ENCODE data around the gene HAS3. TPM values are rescaled to one million over a fixed set of nuclear protein-coding genes. Genes with fewer than 3 reads are reported as not detected.
"Not testable (repeated sequence)": the region's sequence is repeated elsewhere in the genome, so short reads cannot be mapped to it uniquely, and the experiment has no call there.

Gene HAS3
- total and polyA plus RNA-seq, 11 donors: 0.21 to 2.0 (median 0.48) TPM

DNA sequence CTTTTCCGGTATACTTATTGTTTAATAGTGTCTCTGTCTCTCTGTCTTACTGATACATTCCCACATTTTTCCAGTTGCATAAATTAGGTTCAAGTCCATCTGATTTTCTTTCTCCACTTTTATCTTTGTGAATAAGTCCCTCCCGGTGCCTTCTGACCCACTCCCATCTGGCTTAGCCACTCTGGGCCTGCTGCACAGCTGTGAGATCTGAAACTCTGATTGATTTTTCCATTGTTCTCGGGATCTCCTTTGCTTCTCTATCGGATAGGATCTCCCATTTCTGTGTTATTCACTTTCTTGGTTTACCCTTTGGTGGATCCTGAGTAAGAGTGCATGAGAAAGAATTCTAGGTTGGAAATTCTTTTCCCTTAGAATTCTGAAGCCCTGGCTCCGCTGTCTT, 35.6 kb downstream of the HAS3 start:
- Histone ChIP-seq H3K27me3 (no peaks in the 10 kb centered on the region), H3K4me3 (no peak overlapping the region), H3K4me1 (no peaks in the 10 kb centered on the region), H3K27ac (no peak overlapping the region), H3K9me3 (no peaks in the 10 kb centered on the region), H3K36me3 (peaks cover 0 to 96% (median 91%) of the 10 kb centered on the region in 9 donors)
- DNase-seq: no peak
- TF ChIP-seq POLR2A (IDR thresholded peaks at IDR 0.05): no peak
- TF ChIP-seq, protein P1, sequence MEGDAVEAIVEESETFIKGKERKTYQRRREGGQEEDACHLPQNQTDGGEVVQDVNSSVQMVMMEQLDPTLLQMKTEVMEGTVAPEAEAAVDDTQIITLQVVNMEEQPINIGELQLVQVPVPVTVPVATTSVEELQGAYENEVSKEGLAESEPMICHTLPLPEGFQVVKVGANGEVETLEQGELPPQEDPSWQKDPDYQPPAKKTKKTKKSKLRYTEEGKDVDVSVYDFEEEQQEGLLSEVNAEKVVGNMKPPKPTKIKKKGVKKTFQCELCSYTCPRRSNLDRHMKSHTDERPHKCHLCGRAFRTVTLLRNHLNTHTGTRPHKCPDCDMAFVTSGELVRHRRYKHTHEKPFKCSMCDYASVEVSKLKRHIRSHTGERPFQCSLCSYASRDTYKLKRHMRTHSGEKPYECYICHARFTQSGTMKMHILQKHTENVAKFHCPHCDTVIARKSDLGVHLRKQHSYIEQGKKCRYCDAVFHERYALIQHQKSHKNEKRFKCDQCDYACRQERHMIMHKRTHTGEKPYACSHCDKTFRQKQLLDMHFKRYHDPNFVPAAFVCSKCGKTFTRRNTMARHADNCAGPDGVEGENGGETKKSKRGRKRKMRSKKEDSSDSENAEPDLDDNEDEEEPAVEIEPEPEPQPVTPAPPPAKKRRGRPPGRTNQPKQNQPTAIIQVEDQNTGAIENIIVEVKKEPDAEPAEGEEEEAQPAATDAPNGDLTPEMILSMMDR (IDR thresholded peaks at IDR 0.05): no peak
- intact Hi-C loops (cut with DNase I): no loop called here
- ATAC-seq: no peak
- WGBS, 4 donors: 88 to 96% (median 90%) methylated on average over 5 of the region's 5 CpGs

GRCh38 chr16:69141936-69142335, 36.5 kb downstream of the HAS3 start:
- no peak for DNase-seq

GRCh38 chr16:69143116-69143515, 37.7 kb downstream of the HAS3 start:
- H3K27me3 ChIP-seq: no peaks in the 10 kb centered on the region
- no peaks in the 10 kb centered on the region for H3K4me1 ChIP-seq
- H3K27ac ChIP-seq: no peak overlapping the region
- H3K36me3 ChIP-seq: peaks cover 0 to 95% (median 82%) of the 10 kb centered on the region in 9 donors
- 82 to 89% (median 86%) methylated on average over 11 of the region's 11 CpGs for WGBS, 4 donors
- TF ChIP-seq, protein P1 (IDR thresholded peaks at IDR 0.05): no peak
- no peak for TF ChIP-seq POLR2A (IDR thresholded peaks at IDR 0.05)
- H3K9me3 ChIP-seq: no peaks in the 10 kb centered on the region
- no peak overlapping the region for H3K4me3 ChIP-seq
- intact Hi-C loops (cut with DNase I): no loop called here
- DNase-seq (no peak), ATAC-seq (no peak)

More at GRCh38 chr16:69141936-69142335, 36.5 kb downstream of the HAS3 start:
- H3K27ac ChIP-seq: no peak overlapping the region
- no peak for ATAC-seq
- peaks cover 0 to 99% (median 92%) of the 10 kb centered on the region in 9 donors for H3K36me3 ChIP-seq
- no peak overlapping the region for H3K4me3 ChIP-seq
- H3K27me3 ChIP-seq: no peaks in the 10 kb centered on the region
- intact Hi-C loops (cut with DNase I): no loop called here
- H3K9me3 ChIP-seq: no peaks in the 10 kb centered on the region
- 92 to 97% (median 95%) methylated on average over 4 of the region's 4 CpGs for WGBS, 4 donors
- H3K4me1 ChIP-seq: no peaks in the 10 kb centered on the region
- no peak for TF ChIP-seq POLR2A (IDR thresholded peaks at IDR 0.05)
- TF ChIP-seq, protein P1 (IDR thresholded peaks at IDR 0.05): no peak

DNA sequence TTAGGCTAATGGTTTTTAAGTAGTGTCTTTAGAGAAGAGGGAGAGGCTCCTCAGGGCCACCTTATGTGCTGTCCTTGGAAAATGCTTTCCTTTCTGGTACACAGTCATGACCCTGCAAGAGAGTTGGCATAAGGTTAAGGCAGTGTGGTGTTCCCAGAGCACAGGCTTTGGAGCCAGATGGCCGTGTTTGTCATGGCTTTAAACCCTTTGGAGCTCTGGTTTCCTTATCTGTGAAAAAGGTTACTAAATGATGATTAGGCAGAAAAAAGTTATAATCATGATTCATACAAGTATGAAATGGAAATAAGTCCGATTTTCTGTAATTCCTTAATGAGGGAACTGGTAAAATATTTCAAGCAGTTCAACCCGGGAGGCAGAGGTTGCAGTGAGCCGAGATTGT, 40.2 kb downstream of the HAS3 start:
- no peak overlapping the region for H3K4me3 ChIP-seq
- TF ChIP-seq POLR2A (IDR thresholded peaks at IDR 0.05): no peak
- TF ChIP-seq, protein P1 (IDR thresholded peaks at IDR 0.05): no peak
- no peaks in the 10 kb centered on the region for H3K4me1 ChIP-seq
- no peaks in the 10 kb centered on the region for H3K27me3 ChIP-seq
- WGBS, 4 donors: 80 to 86% (median 83%) methylated on average over 4 of the region's 4 CpGs
- intact Hi-C loops (cut with DNase I): no loop called here
- H3K27ac ChIP-seq: no peak overlapping the region
- no peaks in the 10 kb centered on the region for H3K9me3 ChIP-seq
- ATAC-seq: peak in 1 of 4 donors; percentile 45
- H3K36me3 ChIP-seq: peaks cover 0 to 92% (median 73%) of the 10 kb centered on the region in 9 donors
- DNase-seq: no peak

DNA sequence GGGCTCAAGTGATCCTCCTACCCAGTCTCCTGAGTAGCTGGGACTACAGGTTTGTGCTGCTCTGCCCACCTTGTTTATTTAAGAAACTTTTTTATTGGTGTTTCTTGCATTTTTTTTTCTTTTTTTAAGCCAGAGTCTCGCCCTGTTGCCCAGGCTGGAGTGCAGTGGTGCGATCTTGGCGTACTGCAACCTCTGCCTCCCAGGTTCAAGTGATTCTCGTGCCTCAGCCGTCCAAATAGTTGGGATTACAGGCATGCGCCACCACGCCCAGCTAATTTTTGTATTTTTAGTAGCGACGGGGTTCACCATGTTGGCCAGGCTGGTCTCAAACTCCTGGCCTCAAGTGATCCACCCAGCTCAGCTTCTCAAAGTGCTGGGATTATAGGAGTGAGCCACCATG, 44.2 kb downstream of the HAS3 start:
- H3K36me3 ChIP-seq: peaks cover 0 to 91% (median 73%) of the 10 kb centered on the region in 9 donors
- H3K27me3 ChIP-seq, ATAC-seq, H3K4me1 ChIP-seq, H3K9me3 ChIP-seq, H3K4me3 ChIP-seq, H3K27ac ChIP-seq, DNase-seq: not testable (repeated sequence)
- intact Hi-C loops (cut with DNase I): loop anchor here (1.0 to 5.0 kb wide), 3 partner anchors 137 to 138 kb away; no protein-coding TSS in a partner anchor
- 82 to 91% (median 83%) methylated on average over 9 of the region's 9 CpGs for WGBS, 4 donors

Measured in heart left ventricle (tissue), 16 donors.